SH-SY5Y (cell line): ENCODE measurements around the gene FAM240B.

Source experiments
- GATA2 ChIP-seq: IDR thresholded peaks from 2 replicates; pipeline ENCODE4 v1.6.1; 2011; ENCODE audit warnings: mild to moderate bottlenecking, low read depth, low read length
- GATA3 ChIP-seq: IDR thresholded peaks from 2 replicates; pipeline ENCODE4 v1.6.1; 2011; ENCODE audit warnings: low read depth, mild to moderate bottlenecking, low read length, moderate library complexity

- TF ChIP-seq GATA3: no peak
- TF ChIP-seq GATA2: no peak
Measured at GRCh38 chr9:38683336-38683735, 36.6 kb downstream of the FAM240B start.
